Astrocyte (in vitro differentiated cells and primary cell): ENCODE results near the gene HYDIN.
"Not testable (repeated sequence)": the region's sequence is repeated elsewhere in the genome, so short reads cannot be mapped to it uniquely, and the experiment has no call there.

Source experiments
- EZH2 ChIP-seq: IDR thresholded peaks from 2 replicates; pipeline ENCODE4 v1.6.1; 2012; ENCODE audit warnings: mild to moderate bottlenecking, low read length, inconsistent platforms; ENCODE audit not compliant: insufficient read depth
- TF ChIP-seq, protein P1 (sequence below): IDR thresholded peaks from 2 replicates; pipeline ENCODE4 v1.5.1; 2011; ENCODE audit warnings: low read depth, mild to moderate bottlenecking, inconsistent platforms, low read length, moderate library complexity; ENCODE audit not compliant: insufficient read depth

DNA sequence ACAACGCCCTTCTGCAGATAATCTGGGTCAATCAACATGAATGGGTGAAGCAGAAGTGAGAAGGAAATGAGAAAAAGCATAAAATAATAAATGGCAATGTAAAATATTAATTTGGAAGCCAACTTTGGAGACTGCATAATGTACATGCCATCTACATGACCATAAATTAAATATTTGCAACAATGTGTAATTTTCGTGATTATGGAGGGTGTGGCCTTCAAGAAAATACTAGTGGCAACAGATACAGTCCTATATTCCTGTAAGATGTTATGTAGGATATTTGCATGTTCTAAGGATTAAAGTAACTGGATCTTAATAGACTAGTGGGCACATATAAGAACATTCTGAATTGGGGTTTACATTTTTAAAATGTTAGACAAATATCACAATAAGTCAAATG, 78.9 kb downstream of the HYDIN start:
- TF ChIP-seq, protein P1, sequence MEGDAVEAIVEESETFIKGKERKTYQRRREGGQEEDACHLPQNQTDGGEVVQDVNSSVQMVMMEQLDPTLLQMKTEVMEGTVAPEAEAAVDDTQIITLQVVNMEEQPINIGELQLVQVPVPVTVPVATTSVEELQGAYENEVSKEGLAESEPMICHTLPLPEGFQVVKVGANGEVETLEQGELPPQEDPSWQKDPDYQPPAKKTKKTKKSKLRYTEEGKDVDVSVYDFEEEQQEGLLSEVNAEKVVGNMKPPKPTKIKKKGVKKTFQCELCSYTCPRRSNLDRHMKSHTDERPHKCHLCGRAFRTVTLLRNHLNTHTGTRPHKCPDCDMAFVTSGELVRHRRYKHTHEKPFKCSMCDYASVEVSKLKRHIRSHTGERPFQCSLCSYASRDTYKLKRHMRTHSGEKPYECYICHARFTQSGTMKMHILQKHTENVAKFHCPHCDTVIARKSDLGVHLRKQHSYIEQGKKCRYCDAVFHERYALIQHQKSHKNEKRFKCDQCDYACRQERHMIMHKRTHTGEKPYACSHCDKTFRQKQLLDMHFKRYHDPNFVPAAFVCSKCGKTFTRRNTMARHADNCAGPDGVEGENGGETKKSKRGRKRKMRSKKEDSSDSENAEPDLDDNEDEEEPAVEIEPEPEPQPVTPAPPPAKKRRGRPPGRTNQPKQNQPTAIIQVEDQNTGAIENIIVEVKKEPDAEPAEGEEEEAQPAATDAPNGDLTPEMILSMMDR: not testable (repeated sequence)
- TF ChIP-seq EZH2: not testable (repeated sequence)
